Endothelial cell (in vitro differentiated cells): ENCODE measurements around the gene EXOG. TPM values are rescaled to one million over a fixed set of nuclear protein-coding genes. Genes with fewer than 3 reads are reported as not detected.

Source experiments
- DNase-seq: peaks from one replicate; pipeline ENCODE4 v3.0.0; 2021; ENCODE audit warnings: low spot score
- H3K27ac Mint-ChIP-seq: one replicate; pipeline ENCODE4 v1.8.0; 2021; ENCODE audit warnings: mixed read lengths, inconsistent platforms; ENCODE audit not compliant: unreplicated experiment
- H3K27me3 Mint-ChIP-seq: one replicate; pipeline ENCODE4 v1.8.0; 2021; ENCODE audit warnings: mild to moderate bottlenecking, moderate library complexity, mixed read lengths, inconsistent platforms; ENCODE audit not compliant: unreplicated experiment
- H3K36me3 Mint-ChIP-seq: one replicate; pipeline ENCODE4 v1.8.0; 2021; ENCODE audit warnings: mild to moderate bottlenecking, low read depth, mixed read lengths, inconsistent platforms; ENCODE audit not compliant: unreplicated experiment
- H3K4me1 Mint-ChIP-seq: one replicate; pipeline ENCODE4 v1.8.0; 2021; ENCODE audit warnings: mild to moderate bottlenecking, mixed read lengths, inconsistent platforms; ENCODE audit not compliant: unreplicated experiment
- H3K4me3 Mint-ChIP-seq: one replicate; pipeline ENCODE4 v1.8.0; 2021; ENCODE audit warnings: mild to moderate bottlenecking, mixed read lengths, inconsistent platforms; ENCODE audit not compliant: unreplicated experiment
- H3K9me3 Mint-ChIP-seq: one replicate; pipeline ENCODE4 v1.8.0; 2021; ENCODE audit warnings: mixed read lengths, inconsistent platforms; ENCODE audit not compliant: unreplicated experiment
- CTCF ChIP-seq: fragments of 200-600 bp; sonication (generic); IDR thresholded peaks from one replicate; pipeline ENCODE4 v1.5.0; 2021; ENCODE audit warnings: antibody characterized with exemption; ENCODE audit not compliant: unreplicated experiment
- total RNA-seq: library from RNA; stranded (reverse); fragmentation: NEBNext Ultra II Directional; extraction: Animal tissue kit (Norgen Biotek cat#: 25700); gene quantifications from one replicate; pipeline ENCODE4 v1.2.1, GENCODE V29; 2021; ENCODE audit not compliant: unreplicated experiment

The EXOG gene
- total RNA-seq, 1 donor from 2014 or later: 18.3 TPM

- peaks cover 4% of the 10 kb centered on the region for H3K27me3 Mint-ChIP-seq
- no peaks in the 10 kb centered on the region for H3K9me3 Mint-ChIP-seq
- peaks cover 3% of the 10 kb centered on the region for H3K4me1 Mint-ChIP-seq
- H3K4me3 Mint-ChIP-seq: no peak overlapping the region
- no peaks in the 10 kb centered on the region for H3K36me3 Mint-ChIP-seq
- H3K27ac Mint-ChIP-seq: no peak overlapping the region
- DNase-seq: no peak
- no peak for TF ChIP-seq CTCF
Measured at GRCh38 chr3:38567498-38567897, 71.4 kb downstream of the EXOG start.

- TF ChIP-seq CTCF: no peak
- no peak for DNase-seq
- Mint-ChIP-seq H3K4me1 (peaks cover 3% of the 10 kb centered on the region), H3K27me3 (peaks cover 9% of the 10 kb centered on the region), H3K4me3 (no peak overlapping the region), H3K9me3 (no peaks in the 10 kb centered on the region), H3K36me3 (no peaks in the 10 kb centered on the region), H3K27ac (no peak overlapping the region)
Measured at GRCh38 chr3:38573111-38573510, 77.0 kb downstream of the EXOG start.

GRCh38 chr3:38573556-38573955 lies 77.4 kb downstream of the EXOG start:
- TF ChIP-seq CTCF: no peak
- no peaks in the 10 kb centered on the region for H3K9me3 Mint-ChIP-seq
- H3K27me3 Mint-ChIP-seq: peaks cover 9% of the 10 kb centered on the region
- peaks cover 3% of the 10 kb centered on the region for H3K4me1 Mint-ChIP-seq
- no peak for DNase-seq
- H3K27ac Mint-ChIP-seq: no peak overlapping the region
- H3K36me3 Mint-ChIP-seq: no peaks in the 10 kb centered on the region
- H3K4me3 Mint-ChIP-seq: no peak overlapping the region

GRCh38 chr3:38574411-38575278 lies 78.5 kb downstream of the EXOG start:
- H3K4me3 Mint-ChIP-seq: no peak overlapping the region
- H3K9me3 Mint-ChIP-seq: no peaks in the 10 kb centered on the region
- no peak for TF ChIP-seq CTCF
- H3K36me3 Mint-ChIP-seq: no peaks in the 10 kb centered on the region
- peaks cover 12% of the 10 kb centered on the region for H3K27me3 Mint-ChIP-seq
- peaks cover 3% of the 10 kb centered on the region for H3K4me1 Mint-ChIP-seq
- DNase-seq: no peak
- no peak overlapping the region for H3K27ac Mint-ChIP-seq

GRCh38 chr3:38575279-38575843 lies 79.2 kb downstream of the EXOG start:
- Mint-ChIP-seq H3K4me1 (peaks cover 3% of the 10 kb centered on the region), H3K27me3 (peaks cover 12% of the 10 kb centered on the region), H3K4me3 (no peak overlapping the region), H3K36me3 (no peaks in the 10 kb centered on the region), H3K27ac (no peak overlapping the region), H3K9me3 (no peaks in the 10 kb centered on the region)
- no peak for DNase-seq
- no peak for TF ChIP-seq CTCF
